ENCODE data around the gene HRAS.

HRAS gene

DNA sequence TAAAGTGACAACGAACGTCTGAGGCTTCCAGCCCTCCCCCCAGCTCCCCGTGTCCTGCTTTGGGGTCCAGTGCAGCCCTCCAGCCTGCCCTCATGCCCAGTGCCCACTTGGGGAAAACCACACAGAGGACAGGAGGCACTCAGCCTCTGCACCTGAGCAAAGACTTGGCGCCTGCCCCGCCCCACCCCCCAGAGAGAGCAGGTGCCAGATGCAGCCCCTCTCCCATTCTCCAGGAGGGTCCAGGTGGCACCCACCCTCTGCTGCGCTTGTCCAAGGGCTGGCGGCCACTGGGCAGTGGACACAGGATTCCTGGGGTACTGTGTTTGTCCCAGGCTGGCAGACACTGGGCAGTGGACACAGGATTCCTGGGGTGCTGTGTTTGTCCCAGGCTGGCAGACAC is 44.0 kb downstream of the HRAS start:
- no peak for DNase-seq

DNA sequence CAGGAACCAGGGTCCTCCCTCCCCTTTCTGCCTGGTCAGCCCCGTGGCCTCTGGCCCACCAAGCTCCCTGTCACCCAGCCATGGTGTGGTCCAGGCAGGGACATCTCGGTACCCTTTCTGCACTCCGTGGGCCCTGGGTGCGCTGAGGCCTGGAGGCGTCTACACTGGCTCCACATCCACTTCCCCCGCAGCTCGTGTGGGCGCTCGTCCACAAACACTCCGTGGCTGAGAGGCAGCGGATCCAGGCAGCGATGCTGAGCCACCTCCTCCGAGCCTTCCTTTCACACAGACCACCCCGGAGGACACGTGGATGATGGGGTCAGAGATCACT is 44.5 kb downstream of the HRAS start:
- DNase-seq: no peak

DNA sequence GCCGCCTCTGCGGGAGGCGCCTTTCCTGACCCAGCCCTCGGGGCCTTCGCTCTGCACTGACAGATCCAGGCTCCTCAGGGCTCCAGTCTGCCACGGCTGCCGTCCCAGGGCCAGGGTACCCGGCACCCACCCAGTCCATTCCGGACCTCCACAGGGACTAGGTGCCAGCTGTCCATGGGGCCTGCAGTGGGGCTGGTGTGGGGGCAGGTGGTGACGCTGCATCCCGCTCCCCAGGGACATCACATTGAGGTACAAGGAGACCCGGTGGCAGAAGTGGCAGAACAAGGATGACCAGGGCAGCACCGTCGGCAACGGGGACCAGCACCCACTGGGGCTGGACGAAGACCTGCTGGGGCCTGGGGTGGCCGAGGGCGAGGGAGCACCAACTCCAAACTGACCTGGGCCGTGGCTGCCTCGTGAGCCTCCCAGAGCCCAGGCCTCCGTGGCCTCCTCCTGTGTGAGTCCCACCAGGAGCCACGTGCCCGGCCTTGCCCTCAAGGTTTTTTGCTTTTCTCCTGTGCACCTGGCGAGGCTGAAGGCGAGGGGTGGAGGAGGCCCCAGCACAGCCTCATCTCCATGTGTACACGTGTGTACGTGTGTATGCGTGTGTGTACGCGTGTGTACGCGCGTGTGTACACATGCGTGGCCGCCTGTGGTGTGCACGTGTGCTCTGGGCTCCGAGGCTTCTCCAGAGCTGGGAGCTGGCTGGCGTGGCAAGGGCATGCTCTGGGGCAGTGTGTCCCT is 45.0 kb downstream of the HRAS start:
- DNase-seq: no peak

DNA sequence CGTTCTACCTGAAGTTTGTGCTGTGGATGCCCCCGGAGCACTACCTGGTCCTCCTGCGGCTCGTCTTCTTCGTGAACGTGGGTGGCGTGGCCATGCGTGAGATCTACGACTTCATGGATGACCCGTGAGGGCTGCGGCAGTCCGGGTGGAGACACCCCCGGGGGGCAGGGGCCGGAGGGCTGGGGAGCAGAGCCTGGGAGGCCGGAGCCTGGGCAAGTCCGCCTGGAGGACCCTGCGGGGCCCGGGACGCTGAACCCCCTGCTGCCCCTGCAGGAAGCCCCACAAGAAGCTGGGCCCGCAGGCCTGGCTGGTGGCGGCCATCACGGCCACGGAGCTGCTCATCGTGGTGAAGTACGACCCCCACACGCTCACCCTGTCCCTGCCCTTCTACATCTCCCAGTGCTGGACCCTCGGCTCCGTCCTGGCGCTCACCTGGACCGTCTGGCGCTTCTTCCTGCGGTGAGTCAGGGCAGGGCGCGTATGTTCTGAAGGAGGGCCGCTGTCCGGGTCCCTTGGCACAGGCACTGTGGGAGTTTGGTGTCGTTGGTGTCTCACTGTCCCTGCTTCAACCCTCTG is 45.7 kb downstream of the HRAS start:
- DNase-seq: no peak

DNA sequence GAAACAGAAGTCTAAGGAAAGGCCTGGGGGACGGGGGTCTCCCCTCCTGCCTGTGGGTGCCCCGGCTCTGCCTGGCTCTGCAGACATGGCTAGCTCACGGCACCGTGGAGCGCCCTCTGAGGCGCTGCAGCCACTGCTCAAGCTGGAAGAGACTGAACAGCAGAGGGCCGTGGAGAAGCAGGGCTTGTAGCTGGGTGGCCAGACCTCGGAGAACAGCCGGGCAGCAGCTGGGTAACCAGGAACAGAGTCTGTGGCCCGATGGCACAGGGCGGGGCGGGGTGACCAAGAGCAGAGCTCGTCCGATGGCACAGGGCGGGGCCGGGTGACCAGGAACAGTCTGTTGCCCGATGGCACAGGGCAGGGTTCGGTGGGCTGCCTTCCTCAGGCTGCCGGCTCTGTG is 46.4 kb downstream of the HRAS start:
- no peak for DNase-seq

DNA sequence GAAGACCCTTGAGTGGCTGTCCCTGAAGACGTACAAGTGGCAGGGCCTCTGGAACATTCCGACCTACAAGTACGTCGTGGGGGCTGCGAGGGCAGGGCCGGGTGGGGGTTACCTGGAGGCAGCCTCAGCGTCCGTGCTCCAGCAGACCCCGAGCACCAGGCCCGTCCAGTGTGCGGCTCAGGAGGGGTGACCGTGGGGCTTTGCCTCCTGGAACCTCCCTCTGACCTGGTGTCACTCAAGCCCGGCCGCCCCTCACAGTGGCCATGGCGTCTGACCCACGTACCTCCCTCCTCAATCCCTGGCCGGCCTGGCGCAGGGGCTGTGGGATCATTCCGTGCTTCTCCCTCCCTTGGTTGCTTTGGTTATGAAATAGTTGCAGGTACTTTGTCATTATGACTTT is 46.8 kb downstream of the HRAS start:
- no peak for DNase-seq

DNA sequence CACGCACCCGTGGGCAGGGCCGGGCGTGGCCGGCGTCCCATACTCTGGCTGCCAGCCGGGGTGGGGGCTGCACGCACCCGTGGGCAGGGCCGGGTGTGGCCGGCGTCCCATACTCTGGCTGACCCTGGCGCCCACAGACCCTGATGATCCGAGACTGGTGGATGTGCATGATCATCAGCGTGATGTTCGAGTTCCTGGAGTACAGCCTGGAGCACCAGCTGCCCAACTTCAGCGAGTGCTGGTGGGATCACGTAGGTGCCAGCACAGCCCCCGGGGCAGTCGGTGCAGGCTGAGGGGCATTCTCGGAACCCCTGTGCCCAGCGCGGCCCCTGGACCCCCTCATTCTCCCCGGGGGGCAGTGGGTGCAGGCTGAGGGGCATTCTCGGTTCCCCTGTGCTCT is 47.3 kb downstream of the HRAS start:
- no peak for DNase-seq

DNA sequence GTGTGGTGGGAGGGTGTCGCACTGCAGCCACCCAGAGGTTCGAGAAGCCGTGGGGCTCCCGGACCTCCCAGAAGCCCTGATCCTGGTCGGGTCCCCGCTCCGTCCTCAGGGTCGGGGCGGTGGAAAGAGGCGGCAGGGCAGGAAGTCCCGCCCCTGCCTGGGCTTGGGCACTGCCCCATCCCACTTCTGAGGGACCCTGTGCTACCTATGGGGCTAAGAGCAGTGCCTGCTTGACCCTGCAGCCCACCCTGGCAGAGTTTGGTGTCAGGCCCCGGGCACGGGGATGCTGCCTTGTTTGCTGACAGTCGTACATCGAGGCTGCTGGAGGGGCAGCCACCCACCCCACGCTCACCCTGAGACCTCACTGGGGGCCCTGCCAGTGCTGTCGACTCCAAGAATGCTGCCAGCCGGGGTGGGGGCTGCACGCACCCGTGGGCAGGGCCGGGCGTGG is 47.8 kb downstream of the HRAS start:
- DNase-seq: no peak

DNA sequence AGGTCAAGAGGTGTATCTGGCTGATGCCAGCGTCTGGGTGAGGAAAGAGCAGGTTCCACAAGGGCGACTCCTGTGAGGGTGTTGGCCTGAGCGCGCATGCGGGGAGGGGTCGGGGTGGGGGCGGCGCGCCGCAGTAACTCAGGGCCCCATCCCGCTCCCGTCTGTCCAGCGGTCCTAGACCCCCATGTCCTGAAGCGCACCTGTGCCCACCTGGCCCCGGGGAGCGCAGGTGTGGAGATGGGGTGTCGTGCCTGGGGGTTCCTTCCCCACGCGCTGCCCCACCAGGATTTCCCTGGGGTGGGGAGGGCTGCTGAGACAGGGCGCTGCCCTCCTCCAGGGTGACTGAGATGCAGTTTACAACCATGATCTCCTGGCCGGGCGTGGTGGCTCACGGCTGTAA is 49.2 kb downstream of the HRAS start:
- no peak for DNase-seq

DNA sequence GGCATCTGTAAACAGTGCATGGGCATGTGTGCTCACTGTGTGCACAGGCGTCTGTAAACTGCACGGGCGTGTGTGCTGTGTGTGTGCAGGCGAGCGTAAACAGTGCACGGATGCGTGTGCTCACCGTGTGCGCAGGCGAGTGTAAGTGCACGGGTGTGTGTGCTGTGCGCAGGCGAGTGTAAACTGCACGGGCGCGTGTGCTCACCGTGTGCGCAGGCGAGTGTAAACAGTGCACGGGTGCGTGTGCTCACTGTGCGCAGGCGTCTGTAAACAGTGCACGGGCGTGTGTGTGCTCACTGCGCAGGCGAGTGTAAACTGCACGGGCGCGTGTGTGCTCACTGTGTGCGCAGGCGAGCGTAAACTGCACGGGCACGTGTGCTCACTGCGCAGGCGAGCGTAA is 50.8 kb downstream of the HRAS start:
- DNase-seq: no peak
